ENCODE data around the gene ZNF154. TPM values are rescaled to one million over a fixed set of nuclear protein-coding genes. Genes with fewer than 3 reads are reported as not detected.

ZNF154 gene
- total RNA-seq (2022; extraction: Qiagen RNA extraction; ENCODE audit: low read depth) = not detected in 5 replicates

GRCh38 chr19:57708641-57709361, at the start of gene ZNF154:
TSS of gene ZNF154 (minus strand) at chr19:57709204. CDS start at chr19:57708971, 233 bp downstream.

DNA sequence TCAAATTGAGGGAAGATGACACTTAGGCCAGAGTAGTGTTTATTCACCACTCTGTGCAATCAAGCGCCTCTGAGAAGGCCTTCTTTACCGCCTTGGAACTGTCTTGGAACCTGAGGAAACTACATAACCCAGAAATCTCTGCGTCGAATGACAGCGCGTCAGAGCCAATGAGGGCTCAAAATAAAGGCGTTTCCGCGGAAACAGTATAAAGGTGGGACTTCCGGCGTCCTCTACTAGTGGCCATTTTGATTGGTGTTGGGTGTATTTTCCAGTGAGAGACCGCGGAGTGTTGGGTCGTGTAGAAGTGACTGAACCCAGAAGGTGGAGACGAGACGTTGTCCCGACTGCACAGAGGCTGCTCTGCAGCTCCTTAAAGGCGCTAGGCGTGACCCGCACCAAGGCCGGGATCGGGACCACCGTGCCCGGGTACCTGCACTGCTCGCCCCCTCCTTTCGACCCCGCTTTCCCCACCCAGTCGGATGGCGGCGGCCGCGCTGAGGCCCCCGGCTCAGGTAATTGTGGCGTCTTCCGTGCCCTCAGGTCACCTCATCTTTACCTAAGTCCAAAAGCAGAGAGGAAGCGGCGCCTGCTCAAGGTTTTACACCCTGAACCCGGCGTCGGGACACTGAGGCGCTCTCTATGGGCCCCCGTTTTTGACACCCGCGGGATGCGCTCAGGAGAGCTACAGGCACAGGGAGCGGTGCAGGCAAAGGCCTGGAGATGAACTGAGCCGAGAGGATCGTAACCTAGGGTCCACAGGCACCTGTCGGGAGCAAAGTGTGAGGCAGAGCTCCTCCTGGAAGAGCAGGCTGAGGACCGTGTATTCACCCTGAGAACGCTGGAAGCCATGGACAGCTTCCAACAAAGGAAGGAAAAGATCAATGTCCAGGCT, 37.8 kb upstream of the ZNF154 start, which contains the start of gene ZNF776:
ZNF776 (plus strand) TSS at position 236 of the 892 bp plus-strand sequence; CDS start at position 480, 244 bp downstream.

DNA sequence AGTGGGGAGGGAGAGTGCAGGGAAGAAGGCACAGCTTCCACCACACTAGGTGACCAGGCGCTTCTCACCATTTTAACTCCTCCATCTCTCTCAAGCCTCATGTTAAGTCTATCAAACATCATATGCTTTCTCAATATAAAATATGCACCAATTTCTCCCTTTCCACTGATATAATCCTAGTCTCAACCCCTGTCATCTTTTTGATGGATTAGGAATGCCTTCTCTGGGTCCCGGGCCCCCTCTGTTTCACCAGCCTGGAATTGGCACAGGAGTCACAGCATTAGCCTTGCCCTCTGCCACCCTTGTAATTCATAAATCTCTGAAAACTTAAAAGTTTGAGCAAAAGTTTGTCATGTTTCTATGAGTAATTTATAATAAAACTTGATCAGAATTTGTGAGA, 40.4 kb downstream of the ZNF154 start, which contains the start of gene ZSCAN4:
ZSCAN4 (plus strand) TSS at position 301 of the 400 bp plus-strand sequence. CDS start 7,211 bp downstream, outside the sequence.

Other genes with a start within 250 kb of the ZNF154 start
- gene ZNF772, start 231.6 kb downstream of the ZNF154 start, total RNA-seq (2022; extraction: Qiagen RNA extraction; ENCODE audit: low read depth) = 1.3 to 1.8 TPM (median 1.5 TPM) in 5 replicates
- gene ZNF419, start 221.5 kb downstream of the ZNF154 start, total RNA-seq (2022; extraction: Qiagen RNA extraction; ENCODE audit: low read depth) = 6.3 to 7.1 TPM (median 6.7 TPM) in 5 replicates
- gene ZNF773, start 209.3 kb downstream of the ZNF154 start, total RNA-seq (2022; extraction: Qiagen RNA extraction; ENCODE audit: low read depth) = 4.6 to 6.0 TPM (median 4.9 TPM) in 5 replicates
- gene ZNF549, start 181.8 kb downstream of the ZNF154 start, total RNA-seq (2022; extraction: Qiagen RNA extraction; ENCODE audit: low read depth) = 1.4 to 2.3 TPM (median 1.7 TPM) in 5 replicates
- 3.0 to 4.3 TPM (median 3.8 TPM) in 5 replicates for gene ZNF550, start 149.3 kb downstream of the ZNF154 start, total RNA-seq (2022; extraction: Qiagen RNA extraction; ENCODE audit: low read depth)
- 4.0 to 4.9 TPM (median 4.6 TPM) in 5 replicates for gene ZNF416, start 130.3 kb downstream of the ZNF154 start, total RNA-seq (2022; extraction: Qiagen RNA extraction; ENCODE audit: low read depth)
- not detected in 5 replicates for gene ZIK1, start 125.1 kb downstream of the ZNF154 start, total RNA-seq (2022; extraction: Qiagen RNA extraction; ENCODE audit: low read depth)
- 4.6 to 5.5 TPM (median 4.9 TPM) in 5 replicates for gene ZNF530, start 109.3 kb downstream of the ZNF154 start, total RNA-seq (2022; extraction: Qiagen RNA extraction; ENCODE audit: low read depth)
- 6.6 to 9.0 TPM (median 8.3 TPM) in 5 replicates for gene ZNF134, start 95.0 kb downstream of the ZNF154 start, total RNA-seq (2022; extraction: Qiagen RNA extraction; ENCODE audit: low read depth)
- gene ZNF211, start 76.0 kb downstream of the ZNF154 start, total RNA-seq (2022; extraction: Qiagen RNA extraction; ENCODE audit: low read depth) = 5.2 to 6.6 TPM (median 6.4 TPM) in 5 replicates
- not detected in 5 replicates for gene ZSCAN4, start 40.3 kb downstream of the ZNF154 start, total RNA-seq (2022; extraction: Qiagen RNA extraction; ENCODE audit: low read depth)
- gene ZNF551, start 27.2 kb downstream of the ZNF154 start, total RNA-seq (2022; extraction: Qiagen RNA extraction; ENCODE audit: low read depth) = 4.6 to 6.3 TPM (median 5.4 TPM) in 5 replicates
- gene ZNF671, start 18.4 kb upstream of the ZNF154 start, total RNA-seq (2022; extraction: Qiagen RNA extraction; ENCODE audit: low read depth) = 0.78 to 1.0 TPM (median 0.82 TPM) in 5 replicates
- gene ZNF776, start 37.6 kb upstream of the ZNF154 start, total RNA-seq (2022; extraction: Qiagen RNA extraction; ENCODE audit: low read depth) = 6.1 to 6.9 TPM (median 6.3 TPM) in 5 replicates
- 6.4 to 7.9 TPM (median 7.0 TPM) in 5 replicates for gene ZNF586, start 60.5 kb upstream of the ZNF154 start, total RNA-seq (2022; extraction: Qiagen RNA extraction; ENCODE audit: low read depth)
- 4.6 to 6.1 TPM (median 5.6 TPM) in 5 replicates for gene ZNF552, start 105.7 kb upstream of the ZNF154 start, total RNA-seq (2022; extraction: Qiagen RNA extraction; ENCODE audit: low read depth)
- 8.9 to 10.8 TPM (median 9.7 TPM) in 5 replicates for gene ZNF587B, start 121.1 kb upstream of the ZNF154 start, total RNA-seq (2022; extraction: Qiagen RNA extraction; ENCODE audit: low read depth)
- 6.2 to 8.4 TPM (median 8.1 TPM) in 5 replicates for gene ZNF587, start 140.7 kb upstream of the ZNF154 start, total RNA-seq (2022; extraction: Qiagen RNA extraction; ENCODE audit: low read depth)
- gene ZNF814, start 179.8 kb upstream of the ZNF154 start, total RNA-seq (2022; extraction: Qiagen RNA extraction; ENCODE audit: low read depth) = 1.7 to 2.6 TPM (median 2.0 TPM) in 5 replicates
- 3.4 to 5.0 TPM (median 3.9 TPM) in 5 replicates for gene ZNF417, start 207.4 kb upstream of the ZNF154 start, total RNA-seq (2022; extraction: Qiagen RNA extraction; ENCODE audit: low read depth)
- 1.0 to 1.7 TPM (median 1.3 TPM) in 5 replicates for gene ZNF418, start 226.2 kb upstream of the ZNF154 start, total RNA-seq (2022; extraction: Qiagen RNA extraction; ENCODE audit: low read depth)
- gene ZNF256, start 238.5 kb upstream of the ZNF154 start, total RNA-seq (2022; extraction: Qiagen RNA extraction; ENCODE audit: low read depth) = 1.1 to 1.4 TPM (median 1.2 TPM) in 5 replicates

Data from A549 treated with DMSO at 1 μM for 4 hours (cell line).